Measurements from ENCODE around the gene INPP5A. TPM values are rescaled to one million over a fixed set of nuclear protein-coding genes. Genes with fewer than 3 reads are reported as not detected.

INPP5A gene
- total RNA-seq, 1 experiment from 2014 or later, result 22.6 TPM

DNA sequence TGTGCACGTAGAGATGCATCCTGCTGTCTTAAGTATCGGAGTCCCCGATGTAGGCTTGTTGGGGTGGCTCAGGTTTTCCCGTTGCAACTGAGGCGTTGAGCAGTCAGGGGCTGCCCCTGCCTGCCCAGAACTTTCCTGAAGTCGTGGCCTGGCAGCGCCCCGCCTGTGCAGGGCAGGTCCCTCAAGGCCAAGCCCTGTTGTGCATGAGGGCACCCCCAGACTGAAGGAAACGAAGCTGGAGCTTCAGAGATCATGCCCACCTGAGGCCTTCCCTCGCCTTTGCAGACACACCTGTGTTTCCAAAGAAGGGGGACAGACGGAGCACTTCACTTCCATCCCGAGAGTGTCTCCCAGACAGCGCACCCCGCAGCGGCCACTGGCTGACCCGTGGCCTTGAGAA lies 127.3 kb downstream of the INPP5A start:
- no TSS peak for BruUV-seq (replicated peaks)
- Histone ChIP-seq H3K4me2 (ENCODE audit: low read length) (no peak overlapping the region), H3K27ac (ENCODE audit: low read length) (peak overlapping the region; percentile 76), H2AFZ (ENCODE audit: low read length) (no peak overlapping the region), H3K4me1 (ENCODE audit: insufficient read depth, low read length) (peaks cover 40% of the 10 kb centered on the region), H3K9me2 (replicated peaks; ENCODE audit: low read length) (no peaks in the 10 kb centered on the region), H3K27me3 (ENCODE audit: low read length) (no peaks in the 10 kb centered on the region), H4K20me1 (ENCODE audit: low read length) (no peaks in the 10 kb centered on the region), H3K79me2 (ENCODE audit: low read length) (peaks cover 37% of the 10 kb centered on the region), H3F3A (ENCODE audit: low read length, unreplicated experiment) (no peaks in the 10 kb centered on the region), H3K36me3 (ENCODE audit: low read depth, low read length) (peaks cover 17% of the 10 kb centered on the region), H3K9ac (ENCODE audit: low read length) (no peak overlapping the region), H3K4me3 (ENCODE audit: low read length) (no peak overlapping the region), H3K9me3 (ENCODE audit: low read length) (peaks cover 4% of the 10 kb centered on the region; the same call in 1 of the 2 replicates)
- intact Hi-C loops (cut with micrococcal nuclease), result no loop called here
- ChIA-PET CTCF (no interaction called here), POLR2A (ENCODE audit: unreplicated experiment) (no interaction called here)
- TF ChIP-seq, protein P1, sequence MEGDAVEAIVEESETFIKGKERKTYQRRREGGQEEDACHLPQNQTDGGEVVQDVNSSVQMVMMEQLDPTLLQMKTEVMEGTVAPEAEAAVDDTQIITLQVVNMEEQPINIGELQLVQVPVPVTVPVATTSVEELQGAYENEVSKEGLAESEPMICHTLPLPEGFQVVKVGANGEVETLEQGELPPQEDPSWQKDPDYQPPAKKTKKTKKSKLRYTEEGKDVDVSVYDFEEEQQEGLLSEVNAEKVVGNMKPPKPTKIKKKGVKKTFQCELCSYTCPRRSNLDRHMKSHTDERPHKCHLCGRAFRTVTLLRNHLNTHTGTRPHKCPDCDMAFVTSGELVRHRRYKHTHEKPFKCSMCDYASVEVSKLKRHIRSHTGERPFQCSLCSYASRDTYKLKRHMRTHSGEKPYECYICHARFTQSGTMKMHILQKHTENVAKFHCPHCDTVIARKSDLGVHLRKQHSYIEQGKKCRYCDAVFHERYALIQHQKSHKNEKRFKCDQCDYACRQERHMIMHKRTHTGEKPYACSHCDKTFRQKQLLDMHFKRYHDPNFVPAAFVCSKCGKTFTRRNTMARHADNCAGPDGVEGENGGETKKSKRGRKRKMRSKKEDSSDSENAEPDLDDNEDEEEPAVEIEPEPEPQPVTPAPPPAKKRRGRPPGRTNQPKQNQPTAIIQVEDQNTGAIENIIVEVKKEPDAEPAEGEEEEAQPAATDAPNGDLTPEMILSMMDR (conservative IDR thresholded peaks at IDR 0.05; ENCODE audit: low read depth, low read length), result no peak
- TF ChIP-seq EZH2 (IDR thresholded peaks at IDR 0.05; ENCODE audit: low read length, unreplicated experiment) (no peak), EZH2phosphoT487 (IDR thresholded peaks at IDR 0.05; ENCODE audit: borderline replicate concordance, low read length) (no peak)
- DNase-seq (no peak), ATAC-seq (no peak)

DNA sequence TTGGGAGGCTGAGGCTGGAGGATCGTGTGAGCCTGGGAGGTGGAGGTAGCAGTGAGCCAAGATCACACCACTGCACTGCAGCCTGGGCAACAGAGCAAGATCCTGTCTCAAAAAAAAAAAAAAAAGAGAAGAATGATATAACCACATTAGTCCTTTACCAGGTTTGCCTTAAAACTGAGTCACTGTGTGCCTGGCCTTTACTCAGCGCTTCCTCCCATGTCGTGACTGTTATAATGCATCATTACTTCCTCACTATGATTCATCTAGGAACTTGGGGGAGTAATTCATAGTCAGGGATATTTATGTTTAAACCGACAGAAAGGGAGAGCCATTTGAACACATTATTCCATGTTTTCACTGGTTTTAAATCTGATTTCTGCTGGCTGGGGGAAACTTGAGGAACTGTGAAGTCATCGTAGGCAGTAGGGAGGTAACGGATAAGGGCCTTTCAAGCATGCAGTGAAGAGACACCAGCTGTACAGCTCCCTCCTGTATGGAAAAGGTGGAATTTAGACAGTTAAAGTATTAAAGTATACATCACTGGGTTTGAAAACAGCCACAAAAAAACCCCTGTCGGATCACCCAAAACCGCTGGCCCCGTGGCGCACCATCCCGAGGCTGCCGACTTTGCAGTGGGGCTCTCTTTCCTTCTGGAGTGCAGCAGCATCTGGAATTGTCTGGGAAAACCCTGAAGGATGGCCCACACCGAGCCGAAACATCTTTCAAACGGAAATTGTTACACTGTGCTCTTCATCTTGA lies 128.5 kb downstream of the INPP5A start:
- H3K9ac ChIP-seq (ENCODE audit: low read length), result peak overlapping the region; percentile 99
- peak overlapping the region; percentile 75 for H3K4me3 ChIP-seq (ENCODE audit: low read length)
- H3K27ac ChIP-seq (ENCODE audit: low read length), result peak overlapping the region; percentile 100
- no peaks in the 10 kb centered on the region for H3K9me2 ChIP-seq (replicated peaks; ENCODE audit: low read length)
- no peak overlapping the region for H2AFZ ChIP-seq (ENCODE audit: low read length)
- no peak for TF ChIP-seq EZH2 (IDR thresholded peaks at IDR 0.05; ENCODE audit: low read length, unreplicated experiment)
- TF ChIP-seq, protein P1 (conservative IDR thresholded peaks at IDR 0.05; ENCODE audit: low read depth, low read length), result no peak
- no peak for TF ChIP-seq EZH2phosphoT487 (IDR thresholded peaks at IDR 0.05; ENCODE audit: borderline replicate concordance, low read length)
- H3K4me1 ChIP-seq (ENCODE audit: insufficient read depth, low read length), result peaks cover 40% of the 10 kb centered on the region
- peaks cover 1% of the 10 kb centered on the region; the same call in 1 of the 2 replicates for H3K9me3 ChIP-seq (ENCODE audit: low read length)
- peaks cover 47% of the 10 kb centered on the region for H3K79me2 ChIP-seq (ENCODE audit: low read length)
- no peaks in the 10 kb centered on the region for H3F3A ChIP-seq (ENCODE audit: low read length, unreplicated experiment)
- intact Hi-C loops (cut with micrococcal nuclease), result loop anchor here (1.0 kb wide), 1 partner anchor 19 kb away; no protein-coding TSS in a partner anchor
- peaks cover 5% of the 10 kb centered on the region for H3K36me3 ChIP-seq (ENCODE audit: low read depth, low read length)
- peak overlapping the region; percentile 95 for H3K4me2 ChIP-seq (ENCODE audit: low read length)
- ChIA-PET CTCF (no interaction called here), POLR2A (ENCODE audit: unreplicated experiment) (interaction anchor here (0.6 to 1.0 kb wide), 2 partner anchors 19 to 24 kb away, joined by 5 to 8 read pairs; no protein-coding TSS in a partner anchor)
- no peaks in the 10 kb centered on the region for H4K20me1 ChIP-seq (ENCODE audit: low read length)
- ATAC-seq (peak; percentile 74), DNase-seq (peak; percentile 92)
- H3K27me3 ChIP-seq (ENCODE audit: low read length), result no peaks in the 10 kb centered on the region
- BruUV-seq (replicated peaks), result TSS peak; percentile 88

Data from PC-3 (cell line).